HepG2 (cell line): Measurements from ENCODE around the gene RGN. TPM values are rescaled to one million over a fixed set of nuclear protein-coding genes. Genes with fewer than 3 reads are reported as not detected.

Source experiments
- ATF6 ChIP-seq: sonication (generic); formaldehyde crosslinking; conservative IDR thresholded peaks from 2 replicates; pipeline ENCODE4 v1.4.0; 2020; ENCODE audit warnings: missing genetic modification reagents
- HES4 ChIP-seq: sonication (generic); formaldehyde crosslinking; IDR thresholded peaks from 2 replicates; pipeline ENCODE4 v1.9.0; 2021; ENCODE audit warnings: mild to moderate bottlenecking, missing genetic modification reagents, borderline replicate concordance
- IRX3 ChIP-seq: sonication (generic); formaldehyde crosslinking; IDR thresholded peaks from 2 replicates; pipeline ENCODE4 v1.8.1; 2023; ENCODE audit warnings: mild to moderate bottlenecking, low read depth, missing genetic modification reagents, borderline replicate concordance
- JUND ChIP-seq: sonication (generic); formaldehyde crosslinking; IDR thresholded peaks from 2 replicates; pipeline ENCODE4 v1.8.0; 2022; ENCODE audit warnings: mild to moderate bottlenecking, missing genetic modification reagents
- KLF6 ChIP-seq: IDR thresholded peaks from 2 replicates; pipeline ENCODE4 v1.8.0; 2016; ENCODE audit warnings: missing biosample characterization, missing genetic modification reagents
- MIER2 ChIP-seq: IDR thresholded peaks from 2 replicates; pipeline ENCODE4 v1.6.1; 2016; ENCODE audit warnings: missing biosample characterization, missing genetic modification reagents
- NCOA5 ChIP-seq: sonication (generic); formaldehyde crosslinking; IDR thresholded peaks from 2 replicates; pipeline ENCODE4 v1.4.0; 2020; ENCODE audit warnings: missing genetic modification reagents
- PLRG1 ChIP-seq: fragments of 450-650 bp; conservative IDR thresholded peaks from 2 replicates; pipeline ENCODE4 v1.6.1; 2016
- SMARCE1 ChIP-seq: fragments of 450-650 bp; IDR thresholded peaks from 2 replicates; pipeline ENCODE4 v1.6.1; 2017; ENCODE audit warnings: borderline replicate concordance
- ZNF770 ChIP-seq: sonication (generic); formaldehyde crosslinking; IDR thresholded peaks from 2 replicates; pipeline ENCODE4 v1.5.0; 2020; ENCODE audit warnings: mild to moderate bottlenecking, missing genetic modification reagents
- polyA plus RNA-seq, 8 experiments: library from polyadenylated mRNA; depleted of rRNA in 3 of 8; stranded (reverse) in 7 of 8; unstranded in 1 of 8; fragments of >200 nt; fragmentation: Illumina TruSeq in 4 of 8; extraction: Trizol in 4 of 8; gene quantifications; 2 replicates each; pipeline versions ENCODE4 v1.2.1 to v1.2.3, GENCODE V29; 2011 to 2016; ENCODE audit warnings: low read depth in 4 of 8, missing spikeins in 1 of 8, mixed read lengths in 1 of 8; ENCODE audit not compliant: insufficient read depth in 1 of 8
- total RNA-seq, 5 experiments: library from RNA; depleted of rRNA; stranded (reverse); fragments of >200 nt; fragmentation: Illumina TruSeq; extraction: Trizol; gene quantifications; 2 replicates each; pipeline ENCODE4 v1.2.3, GENCODE V29; 2016; ENCODE audit warnings: low read depth in 1 of 5
- TF ChIP-seq, protein P1 (sequence below): sonication (generic); formaldehyde crosslinking; IDR thresholded peaks from 2 replicates; pipeline ENCODE4 v1.4.0; 2020; ENCODE audit warnings: mild to moderate bottlenecking, missing genetic modification reagents
- TF ChIP-seq, protein P2 (sequence below): IDR thresholded peaks from 2 replicates; pipeline ENCODE4 v1.6.1; 2016; ENCODE audit warnings: low read depth, missing genetic modification reagents, missing compliant biosample characterization
- TF ChIP-seq, protein P3 (sequence below): sonication (generic); formaldehyde crosslinking; IDR thresholded peaks from 2 replicates; pipeline ENCODE4 v1.8.1; 2023; ENCODE audit warnings: mild to moderate bottlenecking, missing genetic modification reagents
- TF ChIP-seq, protein P4 (sequence below): IDR thresholded peaks from 2 replicates; pipeline ENCODE4 v1.6.1; 2016; ENCODE audit warnings: missing compliant biosample characterization, missing genetic modification reagents, borderline replicate concordance

Gene RGN
- total and polyA plus RNA-seq, 2 of the 13 experiments (the other 11 are each of a cell fraction or from before 2014, with no cell fraction given) = 19.6 to 74.4 TPM

DNA sequence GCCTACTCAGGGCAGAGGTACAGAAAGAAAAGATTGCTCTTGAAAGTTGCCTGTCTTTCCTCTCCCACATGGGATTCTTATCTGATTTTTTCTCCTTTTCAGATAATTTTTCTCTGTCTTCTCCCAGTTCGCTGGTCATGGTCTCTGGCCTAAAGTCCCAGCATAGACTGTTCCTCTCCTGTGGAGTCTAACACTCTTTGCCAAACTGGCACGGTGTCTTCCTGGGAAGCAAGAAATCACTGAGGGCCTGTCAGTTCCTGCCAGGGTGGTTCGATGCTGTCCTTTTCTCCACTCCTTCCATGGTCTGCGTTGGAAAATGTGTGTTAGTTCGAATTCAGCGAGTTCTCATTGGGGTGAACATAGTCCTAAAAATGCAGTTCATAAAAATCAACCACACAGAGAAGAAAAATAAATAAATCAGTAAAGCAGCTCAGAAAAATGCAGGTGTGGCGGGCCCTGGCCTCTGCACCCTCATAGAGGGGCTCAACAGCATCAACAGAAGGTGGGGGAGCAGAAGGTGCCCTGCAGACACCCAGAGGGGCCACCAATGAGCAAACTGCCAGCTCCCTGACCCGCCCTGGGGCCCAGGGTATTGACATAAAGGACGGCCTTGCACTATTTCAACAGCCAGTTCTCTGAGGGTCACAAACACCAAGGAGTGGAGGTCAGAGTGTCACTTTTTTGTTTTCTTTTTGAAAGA lies 2.1 kb downstream of the RGN start (continued):
- TF ChIP-seq, protein P1, sequence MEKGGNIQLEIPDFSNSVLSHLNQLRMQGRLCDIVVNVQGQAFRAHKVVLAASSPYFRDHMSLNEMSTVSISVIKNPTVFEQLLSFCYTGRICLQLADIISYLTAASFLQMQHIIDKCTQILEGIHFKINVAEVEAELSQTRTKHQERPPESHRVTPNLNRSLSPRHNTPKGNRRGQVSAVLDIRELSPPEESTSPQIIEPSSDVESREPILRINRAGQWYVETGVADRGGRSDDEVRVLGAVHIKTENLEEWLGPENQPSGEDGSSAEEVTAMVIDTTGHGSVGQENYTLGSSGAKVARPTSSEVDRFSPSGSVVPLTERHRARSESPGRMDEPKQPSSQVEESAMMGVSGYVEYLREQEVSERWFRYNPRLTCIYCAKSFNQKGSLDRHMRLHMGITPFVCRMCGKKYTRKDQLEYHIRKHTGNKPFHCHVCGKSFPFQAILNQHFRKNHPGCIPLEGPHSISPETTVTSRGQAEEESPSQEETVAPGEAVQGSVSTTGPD (CRISPR knock-in tag) = no peak
- no peak for TF ChIP-seq KLF6 (CRISPR knock-in tag)
- TF ChIP-seq, protein P2, sequence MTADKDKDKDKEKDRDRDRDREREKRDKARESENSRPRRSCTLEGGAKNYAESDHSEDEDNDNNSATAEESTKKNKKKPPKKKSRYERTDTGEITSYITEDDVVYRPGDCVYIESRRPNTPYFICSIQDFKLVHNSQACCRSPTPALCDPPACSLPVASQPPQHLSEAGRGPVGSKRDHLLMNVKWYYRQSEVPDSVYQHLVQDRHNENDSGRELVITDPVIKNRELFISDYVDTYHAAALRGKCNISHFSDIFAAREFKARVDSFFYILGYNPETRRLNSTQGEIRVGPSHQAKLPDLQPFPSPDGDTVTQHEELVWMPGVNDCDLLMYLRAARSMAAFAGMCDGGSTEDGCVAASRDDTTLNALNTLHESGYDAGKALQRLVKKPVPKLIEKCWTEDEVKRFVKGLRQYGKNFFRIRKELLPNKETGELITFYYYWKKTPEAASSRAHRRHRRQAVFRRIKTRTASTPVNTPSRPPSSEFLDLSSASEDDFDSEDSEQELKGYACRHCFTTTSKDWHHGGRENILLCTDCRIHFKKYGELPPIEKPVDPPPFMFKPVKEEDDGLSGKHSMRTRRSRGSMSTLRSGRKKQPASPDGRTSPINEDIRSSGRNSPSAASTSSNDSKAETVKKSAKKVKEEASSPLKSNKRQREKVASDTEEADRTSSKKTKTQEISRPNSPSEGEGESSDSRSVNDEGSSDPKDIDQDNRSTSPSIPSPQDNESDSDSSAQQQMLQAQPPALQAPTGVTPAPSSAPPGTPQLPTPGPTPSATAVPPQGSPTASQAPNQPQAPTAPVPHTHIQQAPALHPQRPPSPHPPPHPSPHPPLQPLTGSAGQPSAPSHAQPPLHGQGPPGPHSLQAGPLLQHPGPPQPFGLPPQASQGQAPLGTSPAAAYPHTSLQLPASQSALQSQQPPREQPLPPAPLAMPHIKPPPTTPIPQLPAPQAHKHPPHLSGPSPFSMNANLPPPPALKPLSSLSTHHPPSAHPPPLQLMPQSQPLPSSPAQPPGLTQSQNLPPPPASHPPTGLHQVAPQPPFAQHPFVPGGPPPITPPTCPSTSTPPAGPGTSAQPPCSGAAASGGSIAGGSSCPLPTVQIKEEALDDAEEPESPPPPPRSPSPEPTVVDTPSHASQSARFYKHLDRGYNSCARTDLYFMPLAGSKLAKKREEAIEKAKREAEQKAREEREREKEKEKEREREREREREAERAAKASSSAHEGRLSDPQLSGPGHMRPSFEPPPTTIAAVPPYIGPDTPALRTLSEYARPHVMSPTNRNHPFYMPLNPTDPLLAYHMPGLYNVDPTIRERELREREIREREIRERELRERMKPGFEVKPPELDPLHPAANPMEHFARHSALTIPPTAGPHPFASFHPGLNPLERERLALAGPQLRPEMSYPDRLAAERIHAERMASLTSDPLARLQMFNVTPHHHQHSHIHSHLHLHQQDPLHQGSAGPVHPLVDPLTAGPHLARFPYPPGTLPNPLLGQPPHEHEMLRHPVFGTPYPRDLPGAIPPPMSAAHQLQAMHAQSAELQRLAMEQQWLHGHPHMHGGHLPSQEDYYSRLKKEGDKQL (CRISPR knock-in tag) = peak; percentile 88
- TF ChIP-seq JUND = no peak
- TF ChIP-seq, protein P3, sequence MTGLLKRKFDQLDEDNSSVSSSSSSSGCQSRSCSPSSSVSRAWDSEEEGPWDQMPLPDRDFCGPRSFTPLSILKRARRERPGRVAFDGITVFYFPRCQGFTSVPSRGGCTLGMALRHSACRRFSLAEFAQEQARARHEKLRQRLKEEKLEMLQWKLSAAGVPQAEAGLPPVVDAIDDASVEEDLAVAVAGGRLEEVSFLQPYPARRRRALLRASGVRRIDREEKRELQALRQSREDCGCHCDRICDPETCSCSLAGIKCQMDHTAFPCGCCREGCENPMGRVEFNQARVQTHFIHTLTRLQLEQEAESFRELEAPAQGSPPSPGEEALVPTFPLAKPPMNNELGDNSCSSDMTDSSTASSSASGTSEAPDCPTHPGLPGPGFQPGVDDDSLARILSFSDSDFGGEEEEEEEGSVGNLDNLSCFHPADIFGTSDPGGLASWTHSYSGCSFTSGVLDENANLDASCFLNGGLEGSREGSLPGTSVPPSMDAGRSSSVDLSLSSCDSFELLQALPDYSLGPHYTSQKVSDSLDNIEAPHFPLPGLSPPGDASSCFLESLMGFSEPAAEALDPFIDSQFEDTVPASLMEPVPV = no peak
- no peak for TF ChIP-seq ATF6 (CRISPR knock-in tag)
- TF ChIP-seq, protein P4, sequence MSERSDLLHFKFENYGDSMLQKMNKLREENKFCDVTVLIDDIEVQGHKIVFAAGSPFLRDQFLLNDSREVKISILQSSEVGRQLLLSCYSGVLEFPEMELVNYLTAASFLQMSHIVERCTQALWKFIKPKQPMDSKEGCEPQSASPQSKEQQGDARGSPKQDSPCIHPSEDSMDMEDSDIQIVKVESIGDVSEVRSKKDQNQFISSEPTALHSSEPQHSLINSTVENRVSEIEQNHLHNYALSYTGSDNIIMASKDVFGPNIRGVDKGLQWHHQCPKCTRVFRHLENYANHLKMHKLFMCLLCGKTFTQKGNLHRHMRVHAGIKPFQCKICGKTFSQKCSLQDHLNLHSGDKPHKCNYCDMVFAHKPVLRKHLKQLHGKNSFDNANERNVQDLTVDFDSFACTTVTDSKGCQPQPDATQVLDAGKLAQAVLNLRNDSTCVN (CRISPR knock-in tag) = no peak
- TF ChIP-seq SMARCE1 = no peak
- TF ChIP-seq ZNF770 (CRISPR knock-in tag) = no peak; the same call in 1 of the 2 replicates
- no peak for TF ChIP-seq NCOA5
- TF ChIP-seq PLRG1 = no peak
- no peak for TF ChIP-seq IRX3 (CRISPR knock-in tag)
- TF ChIP-seq MIER2 (CRISPR knock-in tag) = 0 out of 2 replicates have a peak, but pooled peaks have one; percentile 14
- no peak for TF ChIP-seq HES4 (CRISPR knock-in tag)
